HL-60 (cell line): ENCODE results near the gene EXOG.

ENCODE experiments used
- REST ChIP-seq: IDR thresholded peaks from 2 replicates; pipeline ENCODE4 v1.6.1; 2012; ENCODE audit warnings: low read depth; ENCODE audit not compliant: insufficient replicate concordance
- TF ChIP-seq, protein P1 (sequence below): IDR thresholded peaks from one replicate; pipeline ENCODE4 v1.5.1; 2011; ENCODE audit warnings: low read length, control low read depth, inconsistent platforms; ENCODE audit not compliant: insufficient read depth

- TF ChIP-seq, protein P1, sequence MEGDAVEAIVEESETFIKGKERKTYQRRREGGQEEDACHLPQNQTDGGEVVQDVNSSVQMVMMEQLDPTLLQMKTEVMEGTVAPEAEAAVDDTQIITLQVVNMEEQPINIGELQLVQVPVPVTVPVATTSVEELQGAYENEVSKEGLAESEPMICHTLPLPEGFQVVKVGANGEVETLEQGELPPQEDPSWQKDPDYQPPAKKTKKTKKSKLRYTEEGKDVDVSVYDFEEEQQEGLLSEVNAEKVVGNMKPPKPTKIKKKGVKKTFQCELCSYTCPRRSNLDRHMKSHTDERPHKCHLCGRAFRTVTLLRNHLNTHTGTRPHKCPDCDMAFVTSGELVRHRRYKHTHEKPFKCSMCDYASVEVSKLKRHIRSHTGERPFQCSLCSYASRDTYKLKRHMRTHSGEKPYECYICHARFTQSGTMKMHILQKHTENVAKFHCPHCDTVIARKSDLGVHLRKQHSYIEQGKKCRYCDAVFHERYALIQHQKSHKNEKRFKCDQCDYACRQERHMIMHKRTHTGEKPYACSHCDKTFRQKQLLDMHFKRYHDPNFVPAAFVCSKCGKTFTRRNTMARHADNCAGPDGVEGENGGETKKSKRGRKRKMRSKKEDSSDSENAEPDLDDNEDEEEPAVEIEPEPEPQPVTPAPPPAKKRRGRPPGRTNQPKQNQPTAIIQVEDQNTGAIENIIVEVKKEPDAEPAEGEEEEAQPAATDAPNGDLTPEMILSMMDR: no peak
- TF ChIP-seq REST: no peak
Measured at GRCh38 chr3:38473229-38473628, 22.9 kb upstream of the EXOG start.
